ENCODE measurements around the gene ERC2. TPM values are rescaled to one million over a fixed set of nuclear protein-coding genes. Genes with fewer than 3 reads are reported as not detected.

Gene ERC2
- total RNA-seq, 1 donor, result 0.43 TPM

DNA sequence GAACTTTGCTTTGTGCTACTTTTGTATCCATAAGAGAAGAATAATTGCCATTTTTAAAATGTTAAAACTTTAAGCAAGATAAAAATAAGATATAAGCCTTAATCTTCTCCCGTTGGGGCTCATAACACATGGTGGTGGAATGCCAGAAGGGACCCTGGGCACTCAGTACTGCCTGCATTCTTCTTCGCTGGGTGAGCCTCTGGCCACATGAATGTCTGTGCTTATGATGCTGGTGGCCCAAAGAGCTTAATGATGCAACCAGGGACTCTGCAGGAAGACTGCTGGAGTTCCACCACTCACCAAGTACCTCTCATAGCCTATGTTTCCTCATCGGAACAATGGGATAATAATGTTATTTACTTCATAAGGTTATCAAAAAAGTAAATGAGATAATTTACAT, 103.6 kb downstream of the ERC2 start:
- DNase-seq (ENCODE audit: low read depth), result no peak
- no peak overlapping the region for H3K4me3 ChIP-seq (ENCODE audit: low read depth, low read length)
- no peak for TF ChIP-seq CTCF (IDR thresholded peaks at IDR 0.05; ENCODE audit: insufficient read depth, low read depth, low read length)

DNA sequence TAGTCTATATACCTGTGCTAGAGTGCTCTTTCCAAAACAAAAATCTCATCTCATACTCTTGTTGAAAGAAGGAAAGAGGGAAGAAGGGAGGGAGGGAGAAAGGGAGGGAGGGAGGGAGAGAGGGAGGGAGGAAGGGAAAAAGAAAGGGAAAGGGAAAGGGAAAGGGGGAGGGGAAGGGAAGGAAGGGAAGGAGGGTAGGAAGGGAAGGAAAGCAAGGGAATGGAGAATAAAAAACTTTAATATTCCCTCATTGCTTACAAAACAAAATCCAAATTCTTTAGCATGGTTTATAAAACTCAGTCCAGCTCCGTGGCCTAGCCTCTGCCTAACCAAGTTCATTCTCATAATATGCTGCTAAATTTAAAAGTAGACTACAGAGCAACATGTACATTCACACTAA, 104.5 kb downstream of the ERC2 start:
- no peak for TF ChIP-seq CTCF (IDR thresholded peaks at IDR 0.05; ENCODE audit: insufficient read depth, low read depth, low read length)
- H3K4me3 ChIP-seq (ENCODE audit: low read depth, low read length), result no peak overlapping the region
- no peak for DNase-seq (ENCODE audit: low read depth)

DNA sequence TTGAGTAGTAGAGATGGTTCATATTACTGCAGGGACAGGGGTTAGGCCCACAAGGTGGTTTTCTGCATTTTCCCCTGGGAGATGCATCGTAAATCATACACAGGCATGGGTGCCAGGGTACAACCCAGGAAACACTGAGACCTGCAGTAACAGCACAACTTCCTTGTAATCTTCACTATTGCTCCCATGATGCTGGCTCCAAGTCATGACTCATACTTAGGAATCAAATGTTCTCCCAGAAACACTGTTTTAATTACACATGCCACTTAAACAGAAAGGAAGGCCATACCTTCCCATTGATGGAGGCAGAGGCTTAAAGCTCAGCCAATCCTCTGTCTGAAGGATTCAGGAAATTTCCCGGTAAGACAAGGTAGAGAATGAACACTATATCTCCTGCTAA, 106.5 kb downstream of the ERC2 start:
- no peak for TF ChIP-seq CTCF (IDR thresholded peaks at IDR 0.05; ENCODE audit: insufficient read depth, low read depth, low read length)
- DNase-seq (ENCODE audit: low read depth), result no peak
- no peak overlapping the region for H3K4me3 ChIP-seq (ENCODE audit: low read depth, low read length)

DNA sequence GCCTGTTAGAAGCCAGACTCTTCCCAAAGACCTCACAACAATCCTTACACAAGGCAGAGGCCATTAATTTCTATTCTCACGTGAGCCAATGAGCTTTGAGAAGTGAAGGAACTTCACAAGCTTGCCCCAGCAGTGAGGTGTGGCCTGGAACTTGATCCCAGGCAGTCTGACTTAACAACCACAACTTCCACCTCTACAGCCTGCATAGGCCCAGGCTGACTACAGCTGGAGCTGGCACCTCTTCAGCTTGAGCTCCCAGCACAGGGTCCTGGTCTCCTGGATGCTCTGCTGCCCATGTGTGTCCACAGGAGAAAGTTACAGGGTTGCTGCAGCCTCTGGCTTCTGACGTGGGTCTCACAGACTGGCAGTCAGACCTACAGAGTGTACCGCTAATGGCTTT, 111.0 kb downstream of the ERC2 start:
- no peak overlapping the region for H3K4me3 ChIP-seq (ENCODE audit: low read depth, low read length)
- TF ChIP-seq CTCF (IDR thresholded peaks at IDR 0.05; ENCODE audit: insufficient read depth, low read depth, low read length), result no peak
- no peak for DNase-seq (ENCODE audit: low read depth)

DNA sequence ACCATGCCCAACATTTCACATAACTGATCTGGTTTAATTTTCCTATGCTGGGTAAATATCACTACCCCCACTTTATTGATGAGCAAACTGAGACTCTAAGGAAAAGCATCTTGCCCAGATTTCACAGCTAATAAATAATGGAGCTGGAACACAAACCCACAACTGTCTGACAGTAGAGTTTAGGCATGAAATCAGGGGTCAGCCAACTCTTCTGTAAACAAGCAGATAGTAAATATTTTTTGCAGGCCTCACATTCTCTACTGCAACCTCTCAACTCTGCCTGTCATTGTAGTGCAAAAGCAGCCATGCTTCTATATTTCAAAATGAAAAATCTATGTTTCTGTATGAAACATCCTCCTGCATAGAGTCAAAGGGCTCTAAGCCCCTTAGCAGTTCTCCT, 111.5 kb downstream of the ERC2 start:
- no peak for DNase-seq (ENCODE audit: low read depth)
- TF ChIP-seq CTCF (IDR thresholded peaks at IDR 0.05; ENCODE audit: insufficient read depth, low read depth, low read length), result no peak
- H3K4me3 ChIP-seq (ENCODE audit: low read depth, low read length), result no peak overlapping the region

DNA sequence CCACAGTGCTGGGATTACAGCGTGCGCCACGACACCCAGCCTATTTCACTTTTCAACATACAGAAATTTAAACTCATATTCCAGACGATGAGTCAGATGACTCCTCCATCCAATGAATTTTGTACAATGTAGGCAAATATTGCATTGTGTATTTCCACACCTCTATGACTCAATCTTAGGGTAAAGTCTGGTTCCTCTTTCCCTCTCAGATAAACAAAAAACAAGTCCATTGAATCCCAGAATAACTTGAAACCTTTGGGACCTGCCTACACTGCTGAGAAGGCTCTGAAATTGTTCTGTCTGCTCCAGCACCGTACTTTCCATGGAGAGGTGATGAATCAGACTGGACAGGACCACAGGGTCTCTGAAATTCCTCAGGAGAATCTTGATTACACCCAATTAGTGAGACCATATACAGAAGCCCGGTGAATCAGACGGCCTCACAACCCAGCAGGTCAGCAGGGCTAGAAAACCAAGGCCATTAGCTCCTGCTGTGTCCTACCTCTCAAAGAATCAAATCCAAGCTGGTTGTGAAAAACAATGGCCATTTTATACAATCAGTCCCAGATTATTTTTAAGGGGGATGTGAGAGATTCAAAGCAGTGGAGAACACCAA, 112.6 kb downstream of the ERC2 start:
- TF ChIP-seq CTCF (IDR thresholded peaks at IDR 0.05; ENCODE audit: insufficient read depth, low read depth, low read length), result no peak
- no peak overlapping the region for H3K4me3 ChIP-seq (ENCODE audit: low read depth, low read length)
- DNase-seq (ENCODE audit: low read depth), result no peak

DNA sequence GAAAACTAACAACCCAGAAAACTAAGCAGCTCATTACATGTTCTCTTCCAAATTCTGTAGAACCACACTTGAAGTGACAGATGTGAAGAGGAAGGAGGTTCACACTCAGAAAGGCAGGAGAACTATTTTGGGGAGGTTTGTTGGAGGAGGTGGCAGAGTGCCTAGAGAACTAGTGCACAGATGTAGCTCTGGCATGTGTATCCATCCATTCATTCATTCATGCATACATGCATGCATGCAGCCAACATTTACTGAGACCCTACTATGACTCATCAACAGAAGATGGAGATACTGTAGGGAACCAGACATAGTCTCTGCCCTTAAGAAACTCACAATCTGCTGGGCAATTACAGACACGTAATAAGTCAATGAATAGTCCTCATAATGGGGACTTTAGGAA, 116.7 kb downstream of the ERC2 start:
- H3K4me3 ChIP-seq (ENCODE audit: low read depth, low read length), result no peak overlapping the region
- no peak for TF ChIP-seq CTCF (IDR thresholded peaks at IDR 0.05; ENCODE audit: insufficient read depth, low read depth, low read length)
- no peak for DNase-seq (ENCODE audit: low read depth)

Measured in fibroblast of villous mesenchyme (primary cell).